Stomach (tissue), 4 donors: ENCODE data around the gene RND2.

Experiments used
- CTCF ChIP-seq, 7 experiments: fragments of 450-650 bp in 4 of 7; fragments of 200-600 bp in 3 of 7; sonication (generic) in 3 of 7; IDR thresholded peaks; one replicate each; pipeline ENCODE4 v1.5.1; 2016 to 2019; ENCODE audit warnings: antibody characterized with exemption in 7 of 7, control low read depth in 2 of 7, mild to moderate bottlenecking in 1 of 7
- EP300 ChIP-seq: sonication (generic); formaldehyde crosslinking; IDR thresholded peaks from one replicate; pipeline ENCODE4 v1.6.1; 2017; ENCODE audit warnings: antibody characterized with exemption
- POLR2A ChIP-seq, 4 donors: fragments of 450-650 bp; IDR thresholded peaks; one replicate each; pipeline ENCODE4 v1.6.1; 2016; ENCODE audit warnings: antibody characterized with exemption in 4 of 4, control low read depth in 2 of 4, mild to moderate bottlenecking in 1 of 4, moderate library complexity in 1 of 4
- POLR2AphosphoS5 ChIP-seq, 3 donors: sonication (generic); formaldehyde crosslinking; IDR thresholded peaks; one replicate each; pipeline ENCODE4 v1.6.1; 2016; ENCODE audit warnings: antibody characterized with exemption in 3 of 3

GRCh38 chr17:42980274-42980765 is 44.7 kb upstream of the RND2 start, which contains the start of gene RUNDC1:
- peak; percentile 24 to 93 (median 86) for TF ChIP-seq POLR2AphosphoS5 (IDR thresholded peaks at IDR 0.05)
- TF ChIP-seq CTCF (IDR thresholded peaks at IDR 0.05), result no peak
- no peak for TF ChIP-seq EP300
- peak in 1 of 4 donors; percentile 45 for TF ChIP-seq POLR2A (IDR thresholded peaks at IDR 0.05)
